BJ (cell line): ENCODE results near the gene COL23A1. TPM values are rescaled to one million over a fixed set of nuclear protein-coding genes. Genes with fewer than 3 reads are reported as not detected.

Source experiments
- CTCF ChIA-PET: fragments of 350-600 bp; formaldehyde crosslinking; extraction: SDS; loops from one replicate; lab custom pipeline; 2021; ENCODE audit warnings: antibody characterized with exemption, inconsistent platforms; lab: Yijun Ruan, JAX
- POLR2A ChIA-PET: fragments of 300-600 bp; sonication (Branson Sonifier 250); formaldehyde crosslinking; extraction: SDS; loops from one replicate; lab custom pipeline; 2021; ENCODE audit warnings: antibody characterized with exemption; lab: Charles Lee
- DNase-seq: peaks from one replicate; pipeline ENCODE4 v3.0.0-alpha.2; 2011; ENCODE audit warnings: low read depth
- H3K27me3 ChIP-seq: 2 replicates; pipeline ENCODE4 v1.6.0; 2011; ENCODE audit warnings: low read length; ENCODE audit not compliant: control insufficient read depth, insufficient read depth
- H3K36me3 ChIP-seq: 2 replicates; pipeline ENCODE4 v1.5.1; 2011; ENCODE audit warnings: low read length; ENCODE audit not compliant: control insufficient read depth, insufficient read depth
- H3K4me3 ChIP-seq: 2 replicates; pipeline ENCODE4 v1.5.1; 2011; ENCODE audit warnings: low read depth, mild to moderate bottlenecking, control low read depth, low read length
- polyA plus RNA-seq: library from polyadenylated mRNA; depleted of rRNA; stranded (reverse); fragments of >200 nt; gene quantifications from 2 replicates; pipeline ENCODE4 v1.2.3, GENCODE V29; 2011
- TF ChIP-seq, protein P1 (sequence below): IDR thresholded peaks from 2 replicates; pipeline ENCODE4 v1.5.1; 2011; ENCODE audit warnings: low read depth, mild to moderate bottlenecking, control low read depth, inconsistent platforms, low read length, moderate library complexity; ENCODE audit not compliant: insufficient read depth

Gene COL23A1
- polyA plus RNA-seq, 1 experiment = not detected

DNA sequence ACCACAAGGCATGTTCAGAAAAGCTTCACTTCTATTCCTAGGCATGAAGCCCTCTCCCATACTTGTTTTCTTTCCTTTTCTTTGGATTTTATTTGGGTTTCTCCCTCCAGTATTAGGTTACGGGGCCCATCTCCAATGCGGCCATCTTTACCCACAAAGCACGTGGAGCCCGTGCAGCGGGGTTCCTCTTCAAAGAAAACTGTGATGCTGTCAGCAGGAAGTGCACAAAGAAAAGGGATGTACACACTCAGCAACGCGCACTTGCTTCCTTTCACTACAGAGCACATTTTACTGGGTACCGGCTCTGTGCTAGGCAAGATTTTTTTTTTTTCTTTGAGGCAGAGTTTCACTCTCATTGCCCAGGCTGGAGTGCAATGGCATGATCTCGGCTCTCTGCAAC, 106.6 kb downstream of the COL23A1 start:
- POLR2A ChIA-PET = no interaction called here
- H3K4me3 ChIP-seq = no peak overlapping the region
- H3K36me3 ChIP-seq = no peaks in the 10 kb centered on the region
- CTCF ChIA-PET = no interaction called here
- DNase-seq = no peak
- TF ChIP-seq, protein P1, sequence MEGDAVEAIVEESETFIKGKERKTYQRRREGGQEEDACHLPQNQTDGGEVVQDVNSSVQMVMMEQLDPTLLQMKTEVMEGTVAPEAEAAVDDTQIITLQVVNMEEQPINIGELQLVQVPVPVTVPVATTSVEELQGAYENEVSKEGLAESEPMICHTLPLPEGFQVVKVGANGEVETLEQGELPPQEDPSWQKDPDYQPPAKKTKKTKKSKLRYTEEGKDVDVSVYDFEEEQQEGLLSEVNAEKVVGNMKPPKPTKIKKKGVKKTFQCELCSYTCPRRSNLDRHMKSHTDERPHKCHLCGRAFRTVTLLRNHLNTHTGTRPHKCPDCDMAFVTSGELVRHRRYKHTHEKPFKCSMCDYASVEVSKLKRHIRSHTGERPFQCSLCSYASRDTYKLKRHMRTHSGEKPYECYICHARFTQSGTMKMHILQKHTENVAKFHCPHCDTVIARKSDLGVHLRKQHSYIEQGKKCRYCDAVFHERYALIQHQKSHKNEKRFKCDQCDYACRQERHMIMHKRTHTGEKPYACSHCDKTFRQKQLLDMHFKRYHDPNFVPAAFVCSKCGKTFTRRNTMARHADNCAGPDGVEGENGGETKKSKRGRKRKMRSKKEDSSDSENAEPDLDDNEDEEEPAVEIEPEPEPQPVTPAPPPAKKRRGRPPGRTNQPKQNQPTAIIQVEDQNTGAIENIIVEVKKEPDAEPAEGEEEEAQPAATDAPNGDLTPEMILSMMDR = no peak
- no peaks in the 10 kb centered on the region for H3K27me3 ChIP-seq

DNA sequence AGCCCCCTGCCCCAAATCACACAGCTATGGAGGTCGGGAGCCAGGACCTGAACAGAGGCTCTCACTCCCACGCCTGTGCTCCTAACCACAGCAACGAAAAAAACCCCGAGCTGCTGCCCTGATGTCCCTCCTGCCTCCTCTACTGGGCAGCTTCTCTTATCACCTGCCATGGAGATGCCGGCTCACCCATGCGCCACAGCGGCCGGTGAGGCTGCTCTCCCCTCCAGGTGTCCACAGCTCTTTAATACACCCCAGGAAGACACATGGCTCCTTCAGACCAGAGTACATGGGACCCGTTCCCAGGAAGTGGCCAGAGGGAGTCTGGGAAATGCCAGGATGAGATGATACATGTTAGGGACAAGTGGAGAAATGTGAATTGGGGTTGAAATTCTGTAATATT, 110.9 kb downstream of the COL23A1 start:
- no peak for DNase-seq
- Histone ChIP-seq H3K27me3 (no peaks in the 10 kb centered on the region), H3K36me3 (no peaks in the 10 kb centered on the region), H3K4me3 (no peak overlapping the region)
- CTCF ChIA-PET = no interaction called here
- POLR2A ChIA-PET = no interaction called here
- TF ChIP-seq, protein P1 = no peak

DNA sequence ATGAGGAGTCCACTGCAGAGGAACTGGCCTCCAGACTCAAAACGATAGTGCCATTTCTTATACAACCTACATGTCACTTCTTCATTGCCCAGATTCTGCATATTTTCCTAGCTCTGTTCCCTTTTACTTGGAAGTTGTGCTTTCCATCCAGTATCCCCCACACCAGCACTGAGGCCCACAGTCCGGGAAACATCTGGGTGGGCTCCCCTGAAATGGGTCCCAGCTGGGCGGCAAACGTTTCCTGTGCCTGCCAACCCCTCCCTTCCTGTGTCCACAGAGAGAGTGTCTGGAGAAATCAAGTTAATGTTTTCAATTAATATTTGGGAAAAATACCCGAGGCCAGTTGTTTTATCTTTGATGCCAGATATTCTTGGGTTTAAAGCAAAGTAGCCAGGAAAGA, 111.8 kb downstream of the COL23A1 start:
- no peak overlapping the region for H3K4me3 ChIP-seq
- POLR2A ChIA-PET = no interaction called here
- TF ChIP-seq, protein P1 = no peak
- CTCF ChIA-PET = no interaction called here
- no peak for DNase-seq
- no peaks in the 10 kb centered on the region for H3K27me3 ChIP-seq
- H3K36me3 ChIP-seq = no peaks in the 10 kb centered on the region

DNA sequence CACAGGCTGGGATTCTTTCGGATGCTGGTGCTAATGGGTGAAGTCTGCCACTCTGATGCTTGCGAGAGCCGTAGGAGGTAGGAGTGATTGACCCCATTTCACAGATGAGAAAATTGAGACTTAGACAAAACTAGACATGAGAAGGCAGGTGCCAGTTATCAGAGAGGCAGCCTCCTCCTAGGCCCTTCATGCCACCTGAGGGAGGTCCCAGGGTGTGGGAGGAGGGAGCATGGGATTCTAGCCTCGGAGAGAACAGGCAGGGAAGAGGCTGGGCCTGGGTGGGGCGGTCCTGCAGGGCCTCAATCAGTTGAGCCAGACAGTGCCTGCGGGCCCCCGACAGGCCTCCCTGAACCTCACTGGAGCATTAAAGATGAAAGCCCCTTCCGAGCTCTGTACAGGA, 112.4 kb downstream of the COL23A1 start:
- no peak for DNase-seq
- CTCF ChIA-PET = no interaction called here
- Histone ChIP-seq H3K27me3 (no peaks in the 10 kb centered on the region), H3K36me3 (no peaks in the 10 kb centered on the region), H3K4me3 (no peak overlapping the region)
- TF ChIP-seq, protein P1 = no peak
- POLR2A ChIA-PET = no interaction called here

DNA sequence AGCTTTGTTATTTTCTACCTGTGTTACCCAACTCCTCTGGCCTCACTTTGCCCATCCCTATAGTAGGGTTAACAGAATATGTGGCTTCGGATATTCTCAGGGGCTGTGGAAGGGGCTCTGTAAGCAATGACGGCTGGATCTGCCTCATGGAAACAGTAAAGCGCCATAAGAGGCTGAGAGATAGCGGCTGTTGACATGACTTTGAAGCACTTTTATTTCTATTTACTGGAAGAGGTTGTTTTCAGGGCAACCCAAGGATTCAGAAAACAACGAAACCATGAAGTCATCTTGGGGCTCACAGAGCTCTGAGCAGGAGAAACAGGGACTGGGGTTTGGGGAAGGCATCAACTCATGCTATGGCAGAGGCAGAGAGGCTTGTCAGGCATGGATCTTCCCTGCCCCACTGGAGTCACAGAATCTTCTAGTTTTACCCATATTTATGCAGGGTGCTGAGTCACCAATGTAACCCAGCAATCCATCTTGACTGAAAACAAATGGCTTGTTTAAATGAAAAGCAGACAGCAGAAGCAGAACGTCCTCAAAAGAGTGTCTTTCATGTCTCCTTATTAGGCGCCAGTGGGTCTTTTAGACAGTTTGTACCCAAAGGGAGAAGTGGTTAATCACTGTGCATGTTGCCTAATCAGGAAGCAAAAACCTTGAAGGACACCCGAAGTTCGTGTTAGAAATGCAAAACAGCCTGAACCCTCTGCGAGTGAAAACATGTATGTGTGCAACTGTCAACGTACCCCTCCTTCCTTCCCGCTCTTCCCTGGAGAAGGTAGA, 113.0 kb downstream of the COL23A1 start:
- Histone ChIP-seq H3K36me3 (no peaks in the 10 kb centered on the region), H3K27me3 (no peaks in the 10 kb centered on the region), H3K4me3 (no peak overlapping the region)
- TF ChIP-seq, protein P1 = no peak
- no peak for DNase-seq
- CTCF ChIA-PET = no interaction called here
- POLR2A ChIA-PET = no interaction called here
